Ovary (tissue), 9 donors: ENCODE data around the gene FRMD3. TPM values are rescaled to one million over a fixed set of nuclear protein-coding genes. Genes with fewer than 3 reads are reported as not detected.

Experiments
- DNase-seq, 5 donors: peaks; one replicate each; pipeline ENCODE4 v3.0.0-alpha.2; 2019 to 2020
- H3K27ac ChIP-seq, 2 donors: fragments of 200-600 bp; one replicate each; pipeline versions ENCODE4 v1.5.1 to v1.8.0; 2019 to 2022
- H3K27me3 ChIP-seq: fragments of 200-600 bp; one replicate; pipeline ENCODE4 v1.8.0; 2022
- H3K36me3 ChIP-seq: fragments of 200-600 bp; sonication (generic); one replicate; pipeline ENCODE4 v1.5.1; 2019
- H3K4me1 ChIP-seq: one replicate; pipeline ENCODE4 v1.8.1; 2013; ENCODE audit warnings: mild to moderate bottlenecking, moderate library complexity; ENCODE audit not compliant: insufficient read depth
- H3K4me3 ChIP-seq: fragments of 200-600 bp; sonication (generic); one replicate; pipeline ENCODE4 v1.5.1; 2017
- H3K9me3 ChIP-seq, 2 donors: fragments of 200-600 bp in 1 of 2; sonication (generic) in 1 of 2; one replicate each; pipeline versions ENCODE4 v1.5.1 to v1.8.1; 2013 to 2019; ENCODE audit warnings: mild to moderate bottlenecking in 1 of 2, moderate library complexity in 1 of 2
- CTCF ChIP-seq, 3 donors: fragments of 450-650 bp in 2 of 3; fragments of 200-600 bp in 1 of 3; IDR thresholded peaks; one replicate each; pipeline versions ENCODE4 v1.5.1 to v1.8.0; 2016 to 2022; ENCODE audit warnings: antibody characterized with exemption in 3 of 3, mild to moderate bottlenecking in 1 of 3
- EP300 ChIP-seq: sonication (generic); formaldehyde crosslinking; IDR thresholded peaks from one replicate; pipeline ENCODE4 v1.6.1; 2017; ENCODE audit warnings: antibody characterized with exemption
- POLR2A ChIP-seq: fragments of 450-650 bp; IDR thresholded peaks from one replicate; pipeline ENCODE4 v1.6.1; 2017; ENCODE audit warnings: antibody characterized with exemption, mild to moderate bottlenecking, moderate library complexity
- WGBS, 3 donors: extraction: QIAGEN DNeasy Blood & Tissue Kit in 1 of 3; methylation state at CpG; one replicate each; pipeline versions ENCODE4 v1.1.5 to v1.1.7; 2013 to 2017; 5-methylcytosine and 5-hydroxymethylcytosine counted together
- intact Hi-C, 4 donors: fragments of 100-400 bp; cut with DNase I; formaldehyde crosslinking; loops; one replicate each; pipeline versions ENCODE4 v1.11.0 to v1.15.1; 2022 to 2023
- polyA plus RNA-seq, 2 donors: library from polyadenylated mRNA; stranded (reverse); fragments of 200-250 nt in 1 of 2; fragments of 350-450 nt in 1 of 2; fragmentation: Illumina TruSeq in 1 of 2; extraction: RNeasy Lipid Tissue Mini Kit (QIAGEN cat#74804) in 1 of 2; gene quantifications; one replicate each; pipeline ENCODE4 v1.2.3, GENCODE V29; 2013 to 2014
- total RNA-seq, 7 donors: library from RNA; depleted of rRNA in 2 of 7; stranded (reverse); fragments of >200 nt in 2 of 7; fragmentation: NEBNext Ultra II Directional in 3 of 7; extraction: Animal tissue kit (Norgen Biotek cat#: 25700) in 3 of 7; gene quantifications; one replicate each; pipeline versions ENCODE4 v1.1.0 to v1.2.4, GENCODE V29; 2016 to 2023
- donor health status: DM: no; HTN: no; CAD: no; lungs with moderate emphysema.
- donor health status: DM: no; HTN: no; CAD: no.
- donor health status: Bipolar disorder and iron deficiency.
- donor health status: DM: yes; HTN: yes; CAD: no.
- donor health status: DM: no; HTN: no; CAD: no.
- donor health status: DM: yes; HTN: yes; CAD: no.

FRMD3 gene
- total and polyA plus RNA-seq, 9 donors, result 0.83 to 9.1 (median 4.2) TPM

GRCh38 chr9:83209188-83209731, 328.9 kb downstream of the FRMD3 start:
- H3K36me3 ChIP-seq, result no peaks in the 10 kb centered on the region
- no peak overlapping the region for H3K27ac ChIP-seq
- H3K4me1 ChIP-seq, result no peaks in the 10 kb centered on the region
- no peak for DNase-seq
- intact Hi-C loops, result no loop called here
- no peaks in the 10 kb centered on the region for H3K27me3 ChIP-seq
- H3K9me3 ChIP-seq, result no peaks in the 10 kb centered on the region
- 80 to 91% (median 84%) methylated on average over 3 of the region's 3 CpGs for WGBS, 3 donors
- no peak overlapping the region for H3K4me3 ChIP-seq
- no peak for TF ChIP-seq POLR2A
- no peak for TF ChIP-seq CTCF (IDR thresholded peaks at IDR 0.05)
- no peak for TF ChIP-seq EP300

DNA sequence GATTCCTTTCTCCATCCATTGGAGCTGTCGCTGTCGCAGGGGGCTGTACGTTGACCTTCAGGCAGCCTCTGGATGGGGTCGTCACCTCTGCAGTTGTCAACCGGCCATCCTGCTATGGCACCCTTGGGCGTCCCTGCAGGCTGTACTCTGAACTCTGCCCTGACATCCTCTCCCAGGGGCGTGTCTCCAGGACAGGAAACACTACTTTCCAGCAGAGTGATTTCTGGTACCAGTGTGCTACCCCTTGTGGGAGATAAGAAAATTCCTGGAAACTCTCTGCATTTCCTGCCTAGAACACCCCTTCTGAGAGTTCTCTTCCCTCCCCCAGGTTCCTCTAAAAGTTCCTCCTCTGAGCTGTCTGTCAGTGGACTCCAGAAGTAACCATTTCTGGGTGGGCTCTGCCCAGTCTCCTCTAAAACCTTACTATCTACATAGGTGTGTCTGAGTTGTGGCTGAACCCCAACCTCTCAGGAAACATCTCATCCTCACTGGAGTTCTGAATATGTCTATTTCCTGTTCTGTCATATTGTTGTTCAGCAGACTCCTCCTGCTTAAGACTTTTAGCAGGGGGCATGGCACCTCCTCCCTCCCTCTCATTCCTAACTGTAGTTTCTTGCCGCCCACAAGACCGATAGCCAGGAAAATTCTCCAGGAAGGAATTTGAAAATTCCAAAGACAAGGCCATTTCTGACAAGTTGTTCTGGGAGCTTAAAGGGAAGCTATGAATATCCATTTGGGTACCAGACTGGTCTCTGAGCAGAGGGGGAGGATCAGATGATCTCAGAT, 329.9 kb downstream of the FRMD3 start:
- no peaks in the 10 kb centered on the region for H3K9me3 ChIP-seq
- H3K4me1 ChIP-seq, result no peaks in the 10 kb centered on the region
- no peak for DNase-seq
- no peaks in the 10 kb centered on the region for H3K36me3 ChIP-seq
- TF ChIP-seq EP300, result no peak
- TF ChIP-seq CTCF (IDR thresholded peaks at IDR 0.05), result no peak
- TF ChIP-seq POLR2A, result no peak
- no peaks in the 10 kb centered on the region for H3K27me3 ChIP-seq
- H3K27ac ChIP-seq, result no peak overlapping the region
- no peak overlapping the region for H3K4me3 ChIP-seq
- 60 to 61% (median 60%) methylated on average over 9 of the region's 9 CpGs for WGBS, 3 donors
- intact Hi-C loops, result no loop called here

DNA sequence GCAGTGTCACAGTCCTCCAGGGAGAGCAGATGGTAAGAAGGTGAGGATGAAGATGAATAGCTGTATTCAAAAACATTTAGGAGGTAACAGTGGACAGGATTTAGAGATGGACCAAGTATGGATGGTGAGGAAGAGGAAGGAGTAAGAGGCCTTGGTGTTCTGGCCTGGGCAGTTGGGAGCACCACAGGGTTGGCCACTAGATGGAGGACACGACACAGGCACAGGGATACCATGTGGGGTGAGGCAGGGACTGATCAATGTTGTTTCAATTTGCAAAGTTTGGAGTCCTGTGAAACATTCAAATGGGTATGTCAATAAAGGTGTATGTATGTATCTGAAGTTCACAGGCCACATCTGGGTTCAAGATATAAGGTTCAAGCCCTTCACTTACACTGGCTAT, 334.2 kb downstream of the FRMD3 start:
- H3K27me3 ChIP-seq, result no peaks in the 10 kb centered on the region
- no peaks in the 10 kb centered on the region for H3K9me3 ChIP-seq
- no peak overlapping the region for H3K4me3 ChIP-seq
- intact Hi-C loops, result no loop called here
- no peak for DNase-seq
- WGBS, 3 donors, result 81 to 91% (median 89%) methylated on average over 1 of the region's 1 CpG
- H3K36me3 ChIP-seq, result no peaks in the 10 kb centered on the region
- no peaks in the 10 kb centered on the region for H3K4me1 ChIP-seq
- no peak for TF ChIP-seq CTCF (IDR thresholded peaks at IDR 0.05)
- no peak for TF ChIP-seq POLR2A
- TF ChIP-seq EP300, result no peak
- H3K27ac ChIP-seq, result no peak overlapping the region

GRCh38 chr9:83200531-83200930, 337.7 kb downstream of the FRMD3 start:
- no peaks in the 10 kb centered on the region for H3K36me3 ChIP-seq
- H3K9me3 ChIP-seq, result no peaks in the 10 kb centered on the region
- H3K4me3 ChIP-seq, result no peak overlapping the region
- intact Hi-C loops, result no loop called here
- no peak for DNase-seq
- H3K4me1 ChIP-seq, result no peaks in the 10 kb centered on the region
- WGBS, 3 donors, result 91 to 95% (median 94%) methylated on average over 2 of the region's 2 CpGs
- H3K27me3 ChIP-seq, result no peaks in the 10 kb centered on the region
- TF ChIP-seq CTCF (IDR thresholded peaks at IDR 0.05) (no peak), POLR2A (no peak), EP300 (no peak)
- no peak overlapping the region for H3K27ac ChIP-seq
